T-helper 17 cell (primary cell): ENCODE results near the gene JADE2. TPM values are rescaled to one million over a fixed set of nuclear protein-coding genes. Genes with fewer than 3 reads are reported as not detected.
A peak's percentile ranks its signal among the peaks of the same experiment; 100 is the strongest.

Experiments used
- ATAC-seq: fragments of 150-1000 bp; cut with Tn5 transposase; 2 replicates; pipeline ENCODE4 v1.10.0; 2021; ENCODE audit warnings: mild to moderate bottlenecking, moderate library complexity
- DNase-seq, 3 donors: peaks; one replicate each; pipeline versions ENCODE4 v3.0.0 to v3.0.0-alpha.2; 2020 to 2021
- H3K9me3 ChIP-seq: one replicate; pipeline ENCODE4 v1.7.0; 2013; ENCODE audit warnings: low read length, mild to moderate bottlenecking; ENCODE audit not compliant: control insufficient read depth, poor library complexity, severe bottlenecking
- H3K27ac Mint-ChIP-seq: one replicate; pipeline ENCODE4 v1.8.0; 2022; ENCODE audit warnings: mild to moderate bottlenecking, moderate library complexity, mixed read lengths
- H3K27me3 Mint-ChIP-seq: one replicate; pipeline ENCODE4 v1.8.0; 2022; ENCODE audit warnings: mixed read lengths
- H3K36me3 Mint-ChIP-seq: one replicate; pipeline ENCODE4 v1.8.0; 2022; ENCODE audit warnings: low read depth, mixed read lengths
- H3K4me1 Mint-ChIP-seq: one replicate; pipeline ENCODE4 v1.8.0; 2022; ENCODE audit warnings: mild to moderate bottlenecking, mixed read lengths
- H3K4me3 Mint-ChIP-seq: one replicate; pipeline ENCODE4 v1.8.0; 2022; ENCODE audit warnings: mild to moderate bottlenecking, moderate library complexity, mixed read lengths
- total RNA-seq, 4 donors: library from RNA in 2 of 4; stranded (reverse) in 2 of 4; gene quantifications; one replicate each; pipeline ENCODE4 v1.2.3 and lab custom pipeline; 2022 to 2026

JADE2 gene
- total RNA-seq, 2 donors from 2014 or later = 129 to 138 TPM

DNA sequence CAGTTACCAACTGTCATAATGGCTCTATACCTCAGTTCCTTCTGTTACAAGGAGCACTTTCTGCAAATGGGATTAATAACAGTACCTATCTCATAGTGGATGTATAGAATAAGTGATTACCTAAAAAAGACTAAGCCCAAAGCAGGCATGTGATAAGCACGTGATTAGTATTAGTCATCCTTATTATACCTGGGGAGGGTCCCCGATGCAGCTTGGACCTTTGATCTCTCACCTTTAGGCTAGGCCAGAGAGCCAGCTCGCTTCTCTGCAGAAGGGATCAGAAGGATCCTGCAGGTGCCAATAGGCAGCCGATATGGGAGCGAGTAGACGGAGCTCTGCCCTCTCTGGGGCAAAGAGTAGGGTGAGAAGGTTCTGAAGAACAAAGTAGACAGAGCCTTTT lies 4.0 kb downstream of the JADE2 start:
- H3K4me3 Mint-ChIP-seq = peak overlapping the region; percentile 99
- H3K4me1 Mint-ChIP-seq = peaks cover 40% of the 10 kb centered on the region
- no peaks in the 10 kb centered on the region for H3K27me3 Mint-ChIP-seq

DNA sequence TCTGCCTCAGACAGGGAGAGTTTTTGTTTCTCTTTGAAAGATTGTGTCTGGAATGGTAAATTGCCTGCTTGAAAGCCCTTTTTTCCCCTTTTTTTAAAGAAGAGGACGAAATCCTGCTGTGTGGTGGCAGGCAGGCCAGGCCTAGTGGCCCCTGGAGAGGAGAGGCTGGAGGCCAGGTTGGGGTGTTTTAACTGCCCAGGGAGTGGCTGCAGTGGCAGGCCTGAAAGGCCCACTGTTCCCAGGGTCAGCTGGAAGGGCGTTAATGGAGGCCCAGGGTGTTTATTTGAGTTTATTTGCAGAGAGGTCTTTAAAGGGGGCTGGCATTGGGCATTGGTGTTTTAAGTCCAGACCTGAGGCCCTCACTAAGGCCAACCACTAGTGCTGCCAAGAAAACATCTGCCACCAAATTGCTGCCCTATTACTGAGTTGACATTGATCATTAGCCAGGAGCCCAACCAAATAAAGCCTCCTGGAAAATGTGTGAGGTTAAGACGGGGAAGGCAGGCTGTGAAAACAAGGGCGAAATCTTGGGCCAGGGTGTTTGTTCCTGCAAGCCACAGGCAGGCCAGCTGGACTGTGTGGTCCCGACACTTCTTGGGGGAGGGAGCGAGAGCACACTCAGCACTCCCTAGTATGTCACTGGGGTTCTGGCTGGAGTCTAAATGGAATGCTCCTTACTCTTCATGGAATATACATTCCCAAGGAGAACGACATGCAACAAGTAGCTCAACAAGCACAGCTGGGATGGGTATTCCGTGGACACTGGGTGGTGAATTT lies 5.0 kb downstream of the JADE2 start:
- Mint-ChIP-seq H3K4me3 (peak overlapping the region; percentile 21), H3K4me1 (peaks cover 48% of the 10 kb centered on the region), H3K27me3 (no peaks in the 10 kb centered on the region), H3K27ac (peak overlapping the region; percentile 85), H3K36me3 (peaks cover 2% of the 10 kb centered on the region)
- DNase-seq (no peak), ATAC-seq (no peak)
- no peaks in the 10 kb centered on the region for H3K9me3 ChIP-seq

More for the DNA sequence above, 4.0 kb downstream of the JADE2 start:
- no peaks in the 10 kb centered on the region for H3K9me3 ChIP-seq
- Mint-ChIP-seq H3K27ac (peak overlapping the region; percentile 85), H3K36me3 (peaks cover 2% of the 10 kb centered on the region)
- ATAC-seq (no peak), DNase-seq (no peak)

DNA sequence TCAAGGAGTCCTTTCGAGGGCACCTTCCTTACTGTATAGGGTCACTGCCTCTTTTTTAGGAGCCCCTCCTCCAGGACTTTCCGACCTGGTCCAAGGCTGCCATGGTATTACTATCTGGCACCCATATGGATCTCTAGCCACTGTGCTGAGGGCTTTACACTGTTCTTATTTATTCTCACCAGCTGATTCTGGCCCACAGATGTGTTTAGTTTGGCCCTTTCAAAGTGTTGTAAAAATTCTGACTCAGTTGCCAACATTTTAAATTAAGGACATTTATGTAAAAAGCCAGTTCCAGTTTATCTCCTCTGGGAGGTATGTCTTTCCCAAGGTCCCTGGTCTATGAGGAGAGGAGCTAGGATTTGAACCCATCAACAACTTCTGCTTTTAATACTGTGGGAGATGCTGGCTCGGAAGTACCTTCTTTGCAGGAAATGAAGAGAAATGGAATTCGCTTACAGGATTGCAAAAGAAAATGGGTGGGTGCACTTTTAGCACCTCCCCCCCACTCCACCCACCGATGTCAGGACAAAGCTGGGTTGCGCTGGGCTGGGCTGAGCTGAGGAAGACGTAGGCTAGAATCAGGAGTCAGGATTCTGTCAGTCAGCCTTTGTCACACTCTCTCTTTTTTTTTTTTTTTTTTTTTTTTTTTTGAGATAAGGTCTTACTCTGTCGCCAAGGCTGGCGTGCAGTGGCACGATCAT lies 7.8 kb downstream of the JADE2 start:
- Mint-ChIP-seq H3K4me3 (no peak overlapping the region), H3K4me1 (peaks cover 64% of the 10 kb centered on the region), H3K36me3 (peaks cover 2% of the 10 kb centered on the region), H3K27me3 (no peaks in the 10 kb centered on the region), H3K27ac (no peak overlapping the region)
- ATAC-seq (no peak), DNase-seq (no peak)
- H3K9me3 ChIP-seq = no peaks in the 10 kb centered on the region

DNA sequence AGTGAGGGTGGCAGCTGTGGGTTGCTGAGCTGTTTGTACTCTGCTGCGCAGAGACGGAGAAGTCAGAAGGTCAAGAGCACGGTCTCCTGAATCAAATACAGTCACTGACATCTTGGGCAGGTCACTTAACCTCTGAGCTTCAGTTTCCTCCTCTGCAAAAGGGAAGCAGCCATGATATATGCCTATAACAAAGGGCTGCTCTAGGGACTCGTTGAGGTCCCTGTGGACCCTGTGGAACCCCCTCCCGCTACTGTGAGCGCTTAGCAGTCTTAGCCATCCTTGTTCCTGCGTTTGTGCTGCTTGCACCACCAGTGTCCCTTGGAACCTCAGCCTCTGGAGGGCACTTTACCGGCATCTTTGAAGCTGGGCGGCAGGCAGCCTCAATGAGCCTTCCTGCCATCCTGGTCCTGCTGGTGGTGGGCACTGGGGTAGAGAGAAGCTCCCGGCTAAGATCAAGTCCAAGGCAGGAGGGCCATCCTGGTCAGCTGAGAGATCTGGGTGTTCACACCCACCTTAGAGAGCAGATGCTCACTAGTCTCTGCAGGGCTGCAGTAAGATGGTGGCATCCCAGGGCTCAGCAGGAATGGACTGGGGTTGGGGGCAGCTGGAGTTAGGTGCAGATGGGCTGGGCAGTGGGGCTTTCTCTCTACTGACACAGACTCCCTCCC lies 8.7 kb downstream of the JADE2 start:
- H3K4me3 Mint-ChIP-seq = no peak overlapping the region
- H3K27ac Mint-ChIP-seq = peak overlapping the region; percentile 73
- H3K4me1 Mint-ChIP-seq = peaks cover 57% of the 10 kb centered on the region
- ATAC-seq (no peak), DNase-seq (no peak)
- no peaks in the 10 kb centered on the region for H3K27me3 Mint-ChIP-seq
- H3K9me3 ChIP-seq = no peaks in the 10 kb centered on the region
- H3K36me3 Mint-ChIP-seq = peaks cover 3% of the 10 kb centered on the region

DNA sequence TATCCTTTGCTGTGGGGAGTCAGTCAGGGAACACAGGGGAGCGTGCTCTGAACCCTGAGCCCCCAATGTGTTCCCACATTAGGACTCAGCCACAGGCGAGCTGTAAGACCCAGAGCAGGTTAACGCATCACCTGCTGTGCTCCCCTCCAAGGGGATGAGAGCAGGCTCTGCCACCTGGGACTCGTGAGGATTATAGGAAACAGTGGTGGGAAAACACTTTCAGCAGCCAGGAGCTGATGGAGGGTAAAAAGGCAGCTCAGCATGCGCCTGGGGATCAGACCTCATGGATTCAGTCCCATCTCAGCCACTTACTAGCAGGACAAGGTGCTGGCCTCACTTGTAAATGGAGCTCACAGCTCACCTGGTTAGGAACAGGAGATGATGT lies 9.2 kb downstream of the JADE2 start:
- Mint-ChIP-seq H3K36me3 (peaks cover 3% of the 10 kb centered on the region), H3K4me3 (no peak overlapping the region), H3K27me3 (no peaks in the 10 kb centered on the region), H3K4me1 (peaks cover 53% of the 10 kb centered on the region), H3K27ac (peak overlapping the region; percentile 73)
- DNase-seq = no peak
- no peak for ATAC-seq
- H3K9me3 ChIP-seq = no peaks in the 10 kb centered on the region

DNA sequence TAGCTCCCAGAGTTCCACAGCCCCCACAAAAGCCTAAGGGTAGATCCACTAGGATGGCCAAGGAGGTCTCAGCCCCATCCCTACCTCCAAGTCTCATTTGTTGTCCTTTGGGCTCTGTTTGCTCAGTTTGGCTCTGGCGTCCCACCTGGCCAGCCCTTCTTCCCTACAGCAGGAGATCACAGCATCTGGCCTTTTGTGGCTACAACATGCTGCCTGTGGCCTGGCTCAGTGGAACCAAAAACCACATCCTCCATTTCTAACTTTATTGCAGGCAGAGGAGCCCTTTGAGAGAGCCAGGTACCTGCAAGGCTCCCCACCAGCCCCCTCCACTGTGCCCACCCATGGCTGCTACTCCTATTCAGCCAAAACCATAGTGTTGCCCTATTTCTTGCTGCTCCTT lies 11.4 kb downstream of the JADE2 start:
- Mint-ChIP-seq H3K36me3 (peaks cover 4% of the 10 kb centered on the region), H3K27ac (peak overlapping the region; percentile 70), H3K27me3 (no peaks in the 10 kb centered on the region), H3K4me1 (peaks cover 39% of the 10 kb centered on the region), H3K4me3 (peak overlapping the region; percentile 21)
- no peaks in the 10 kb centered on the region for H3K9me3 ChIP-seq
- DNase-seq = no peak
- no peak for ATAC-seq

DNA sequence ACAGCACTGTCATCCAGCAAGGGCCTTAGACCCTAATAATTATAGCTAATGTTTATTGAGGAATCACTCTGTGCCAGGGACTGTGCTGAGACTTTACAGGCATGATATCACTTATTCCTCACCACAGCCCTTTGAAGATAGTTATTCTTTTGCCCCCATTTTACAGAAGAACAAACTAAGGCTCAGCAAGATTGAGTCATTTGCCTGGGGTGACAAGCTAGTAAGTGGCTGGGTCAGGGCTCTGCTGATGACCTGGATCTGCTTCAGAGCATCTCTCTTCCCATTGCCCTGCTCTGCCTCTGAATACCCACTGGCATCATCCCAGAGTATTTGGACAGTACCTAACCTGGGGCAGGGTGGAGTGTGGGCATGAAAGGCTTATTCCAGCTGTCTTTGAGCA lies 11.8 kb downstream of the JADE2 start:
- peaks cover 4% of the 10 kb centered on the region for H3K36me3 Mint-ChIP-seq
- peak overlapping the region; percentile 21 for H3K4me3 Mint-ChIP-seq
- DNase-seq = no peak

DNA sequence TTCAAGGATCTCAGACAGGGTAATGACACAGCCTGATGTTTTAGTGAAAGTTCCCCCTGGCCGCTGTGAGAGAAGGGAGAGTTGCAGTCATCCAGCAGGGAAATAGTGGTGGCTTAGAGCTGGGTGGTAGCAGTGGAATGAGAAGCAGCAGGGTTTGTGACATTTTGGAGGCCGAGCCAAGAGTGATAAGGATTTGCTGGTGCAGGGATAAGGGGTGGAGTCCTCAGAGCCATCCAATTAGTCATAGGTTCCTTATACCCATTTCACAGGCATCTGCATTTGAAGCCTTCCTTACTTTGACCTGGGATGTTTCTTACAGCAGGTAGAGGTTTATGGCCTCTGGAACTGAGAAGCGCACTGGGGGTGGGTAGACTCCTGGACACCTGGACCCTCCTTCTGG lies 12.8 kb downstream of the JADE2 start:
- no peak for DNase-seq

More for the DNA sequence above, 11.8 kb downstream of the JADE2 start:
- H3K9me3 ChIP-seq = no peaks in the 10 kb centered on the region
- ATAC-seq = no peak
- Mint-ChIP-seq H3K27ac (peak overlapping the region; percentile 70), H3K4me1 (peaks cover 34% of the 10 kb centered on the region), H3K27me3 (no peaks in the 10 kb centered on the region)

DNA sequence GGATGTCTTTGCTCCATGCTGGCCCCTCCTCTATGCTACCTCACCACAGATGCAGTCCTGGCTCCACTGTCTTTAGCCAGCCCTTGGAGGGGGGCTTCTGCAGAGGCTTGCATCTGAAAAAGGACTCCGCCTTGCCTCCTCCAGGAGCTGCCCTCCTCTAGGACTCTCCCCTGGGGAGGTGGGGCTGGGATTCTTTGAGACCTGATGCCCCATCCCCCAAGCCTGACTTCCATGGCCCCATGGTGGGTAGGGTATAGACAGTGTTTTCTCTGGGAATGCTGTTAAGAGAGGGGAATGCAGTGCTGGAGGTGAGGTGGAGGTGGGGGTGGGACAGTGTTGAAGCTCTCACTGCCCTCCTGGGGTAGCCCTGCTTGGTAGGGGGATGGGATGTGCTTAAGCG lies 14.3 kb downstream of the JADE2 start:
- Mint-ChIP-seq H3K4me1 (peaks cover 40% of the 10 kb centered on the region), H3K36me3 (peaks cover 4% of the 10 kb centered on the region), H3K27ac (peak overlapping the region; percentile 60), H3K4me3 (no peak overlapping the region), H3K27me3 (no peaks in the 10 kb centered on the region)
- ATAC-seq (no peak), DNase-seq (no peak)
- H3K9me3 ChIP-seq = no peaks in the 10 kb centered on the region

More for the DNA sequence above, 12.8 kb downstream of the JADE2 start:
- H3K27ac Mint-ChIP-seq = no peak overlapping the region
- no peaks in the 10 kb centered on the region for H3K9me3 ChIP-seq
- no peak overlapping the region for H3K4me3 Mint-ChIP-seq
- peaks cover 34% of the 10 kb centered on the region for H3K4me1 Mint-ChIP-seq
- no peak for ATAC-seq
- peaks cover 4% of the 10 kb centered on the region for H3K36me3 Mint-ChIP-seq
- H3K27me3 Mint-ChIP-seq = no peaks in the 10 kb centered on the region

DNA sequence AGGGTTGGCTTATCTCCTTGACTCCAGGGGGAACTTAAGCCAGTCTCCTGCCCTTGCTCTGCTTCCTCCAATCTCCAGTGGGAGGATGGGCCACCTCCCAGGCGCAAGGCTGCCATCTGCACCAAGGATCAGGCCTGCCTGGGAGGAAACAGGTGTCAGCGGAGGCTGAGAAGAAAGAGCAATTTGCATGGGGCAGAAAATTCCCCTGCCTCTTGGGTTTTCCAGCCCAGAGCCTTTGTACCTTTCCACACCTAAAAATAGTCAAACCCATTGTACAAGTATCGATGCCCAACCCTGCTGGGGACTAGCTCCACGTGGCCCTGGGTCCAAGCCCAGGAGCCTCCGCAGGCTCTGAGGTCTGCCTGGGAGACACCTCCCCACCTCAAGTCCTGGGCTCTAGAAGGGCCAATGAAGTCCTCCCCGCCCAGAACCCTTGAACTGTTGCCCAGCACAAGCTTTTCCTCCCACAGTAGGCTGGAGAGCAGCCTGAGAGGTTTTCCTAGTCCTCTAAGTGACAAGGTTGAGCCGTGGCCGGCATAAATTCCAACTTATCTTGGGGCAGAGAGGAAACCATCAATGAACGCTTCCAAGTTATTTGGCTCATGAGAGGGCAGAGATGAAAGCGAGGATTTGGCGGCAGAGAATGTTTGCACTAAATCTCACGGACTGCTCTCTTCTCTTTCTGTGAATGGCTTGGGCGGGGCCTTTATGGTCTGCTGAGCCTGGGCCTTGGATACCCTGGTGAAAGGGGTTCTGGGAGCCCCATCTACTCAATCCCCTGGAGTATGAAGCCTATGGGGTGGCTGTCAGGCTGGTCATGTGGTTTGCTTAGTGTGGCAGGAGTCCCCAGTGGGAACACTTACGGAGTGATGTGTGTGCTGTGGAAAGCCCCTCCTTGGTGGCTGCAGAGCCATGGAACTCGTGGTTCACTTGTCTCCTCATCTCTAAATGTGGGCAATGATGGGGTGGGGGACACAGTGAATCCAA lies 15.6 kb downstream of the JADE2 start:
- H3K36me3 Mint-ChIP-seq = peaks cover 4% of the 10 kb centered on the region
- ATAC-seq (peak; percentile 18), DNase-seq (no peak)
- no peak overlapping the region for H3K4me3 Mint-ChIP-seq
- H3K9me3 ChIP-seq = no peaks in the 10 kb centered on the region
- H3K27ac Mint-ChIP-seq = peak overlapping the region; percentile 60
- peaks cover 39% of the 10 kb centered on the region for H3K4me1 Mint-ChIP-seq
- H3K27me3 Mint-ChIP-seq = no peaks in the 10 kb centered on the region

DNA sequence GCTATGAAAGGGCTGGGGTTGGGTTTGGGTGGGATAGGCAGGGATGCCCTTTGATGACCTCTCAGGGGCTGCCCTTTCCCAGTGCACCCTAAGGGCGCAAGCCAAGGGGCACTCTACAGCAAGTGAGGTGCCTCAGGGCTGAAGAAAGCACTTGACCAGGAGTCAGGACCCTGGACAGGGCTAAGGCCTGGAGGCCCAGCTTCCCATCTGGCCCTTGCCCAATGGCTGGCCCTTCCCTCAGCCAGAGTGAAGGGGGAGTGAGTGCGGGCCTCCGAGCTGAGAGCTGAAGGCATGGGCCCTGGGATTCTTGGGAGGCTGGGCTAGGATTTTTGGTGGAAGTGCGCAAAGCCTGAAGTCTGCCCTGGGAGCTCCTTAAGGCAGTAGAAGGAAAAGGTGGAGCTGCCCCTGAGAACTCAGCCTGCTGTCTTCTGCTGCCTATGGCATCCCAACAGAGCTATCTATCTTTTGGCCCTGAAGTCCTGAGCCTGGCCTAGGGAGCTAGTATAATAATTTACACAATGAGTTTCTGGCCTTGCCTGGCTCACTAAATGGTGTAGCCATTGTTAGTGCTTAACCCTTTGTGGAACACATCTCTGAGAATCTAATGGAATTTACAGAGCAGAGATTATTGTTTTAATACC lies 16.4 kb downstream of the JADE2 start:
- Mint-ChIP-seq H3K4me1 (peaks cover 31% of the 10 kb centered on the region), H3K4me3 (no peak overlapping the region), H3K27ac (peak overlapping the region; percentile 60), H3K36me3 (peaks cover 4% of the 10 kb centered on the region), H3K27me3 (no peaks in the 10 kb centered on the region)
- no peak for ATAC-seq
- DNase-seq = no peak
- no peaks in the 10 kb centered on the region for H3K9me3 ChIP-seq
